ENCODE data around the gene MAP2K5.

MAP2K5 gene

DNA sequence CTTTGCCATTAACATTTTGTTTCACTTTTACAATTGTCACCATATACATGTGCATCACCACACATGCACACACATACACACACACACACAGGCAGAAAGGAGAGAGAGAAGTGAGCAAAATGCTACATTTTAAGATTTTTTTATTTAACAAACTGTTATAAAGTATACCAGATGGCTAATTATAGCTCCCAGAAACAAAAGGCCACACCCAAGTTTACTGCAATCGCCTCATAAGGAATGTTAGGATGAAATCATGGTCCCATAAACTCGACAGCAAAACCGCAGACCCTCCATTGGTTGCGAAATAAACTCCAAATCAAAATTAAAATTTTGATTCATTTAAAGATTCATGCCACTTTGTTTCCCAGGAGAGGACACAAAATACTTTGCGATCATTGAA, 37.7 kb upstream of the MAP2K5 start:
- ChIA-PET POLR2A (ENCODE audit: low non-redundant PET) (no interaction called here), CTCF (interaction anchor here (0.5 kb wide), 1 partner anchor 315 kb away, joined by 3 read pairs; no protein-coding TSS in a partner anchor)
- H3K27ac ChIP-seq: no peak overlapping the region
- no peak for DNase-seq (ENCODE audit: low spot score)
- TF ChIP-seq CTCF (conservative IDR thresholded peaks at IDR 0.05; ENCODE audit: low read depth): no peak

DNA sequence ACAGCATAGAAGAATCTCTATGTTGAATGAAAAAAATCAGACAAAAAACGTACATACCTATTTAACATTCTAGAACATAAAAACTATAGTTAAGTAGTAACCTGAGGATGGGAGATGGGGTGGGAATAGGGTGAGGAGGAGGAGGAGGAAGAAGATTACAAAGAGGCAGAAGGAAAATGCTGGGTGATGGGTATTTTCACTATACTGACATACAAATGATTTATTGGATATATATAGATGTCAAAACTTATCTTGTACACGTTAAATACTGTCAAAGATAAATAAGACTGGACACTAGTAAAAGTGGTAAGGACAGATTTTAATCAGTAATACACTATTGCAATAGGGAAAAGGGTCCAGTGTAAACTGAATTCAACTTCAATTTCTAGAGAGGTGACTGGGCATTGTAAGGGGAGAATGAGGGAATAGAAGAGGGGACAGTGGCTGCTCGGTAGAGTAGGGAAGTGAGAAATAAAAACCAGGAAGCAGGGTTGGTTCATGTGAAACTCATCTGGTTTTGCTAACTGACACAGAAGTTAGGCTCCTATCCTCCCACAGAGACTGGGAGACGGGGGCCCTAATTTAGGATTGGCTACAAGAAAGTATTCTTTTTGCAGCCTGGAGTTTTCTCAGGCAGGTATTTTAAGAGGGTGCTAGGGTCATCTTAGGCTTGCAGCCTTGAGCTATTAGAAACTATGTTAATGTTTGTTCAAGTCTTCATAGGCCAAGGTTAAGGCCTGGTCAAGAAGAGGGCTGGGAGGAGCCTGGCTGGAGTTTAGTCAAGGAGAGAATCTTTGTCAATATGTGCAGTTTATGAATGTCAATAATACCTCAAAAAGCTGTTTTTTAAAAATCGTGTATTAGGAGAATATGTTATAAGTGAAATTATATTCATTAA, 36.6 kb upstream of the MAP2K5 start:
- ChIA-PET POLR2A (ENCODE audit: low non-redundant PET) (no interaction called here), CTCF (no interaction called here)
- H3K27ac ChIP-seq: no peak overlapping the region
- TF ChIP-seq CTCF (conservative IDR thresholded peaks at IDR 0.05; ENCODE audit: low read depth): no peak
- no peak for DNase-seq (ENCODE audit: low spot score)

- ChIA-PET POLR2A (ENCODE audit: low non-redundant PET) (no interaction called here), CTCF (no interaction called here)
- H3K27ac ChIP-seq: peak overlapping the region; percentile 63
- no peak for TF ChIP-seq CTCF (conservative IDR thresholded peaks at IDR 0.05; ENCODE audit: low read depth)
- DNase-seq (ENCODE audit: low spot score): no peak
Measured at GRCh38 chr15:67506775-67507747, 35.4 kb upstream of the MAP2K5 start.

- no peak overlapping the region for H3K27ac ChIP-seq
- TF ChIP-seq CTCF (conservative IDR thresholded peaks at IDR 0.05; ENCODE audit: low read depth): no peak
- ChIA-PET POLR2A (ENCODE audit: low non-redundant PET) (no interaction called here), CTCF (no interaction called here)
- DNase-seq (ENCODE audit: low spot score): no peak
Measured at GRCh38 chr15:67508407-67508806, 34.1 kb upstream of the MAP2K5 start.

- H3K27ac ChIP-seq: no peak overlapping the region
- CTCF ChIA-PET: no interaction called here
- DNase-seq (ENCODE audit: low spot score): no peak
- POLR2A ChIA-PET (ENCODE audit: low non-redundant PET): no interaction called here
- TF ChIP-seq CTCF (conservative IDR thresholded peaks at IDR 0.05; ENCODE audit: low read depth): no peak
Measured at GRCh38 chr15:67509918-67510317, 32.6 kb upstream of the MAP2K5 start.

- POLR2A ChIA-PET (ENCODE audit: low non-redundant PET): no interaction called here
- TF ChIP-seq CTCF (conservative IDR thresholded peaks at IDR 0.05; ENCODE audit: low read depth): no peak
- no peak for DNase-seq (ENCODE audit: low spot score)
- CTCF ChIA-PET: interaction anchor here (0.8 kb wide), 1 partner anchor 53 kb away, joined by 4 read pairs; no protein-coding TSS in a partner anchor
- no peak overlapping the region for H3K27ac ChIP-seq
Measured at GRCh38 chr15:67510597-67511190, 31.8 kb upstream of the MAP2K5 start.

All from RWPE1 (cell line).